Body of pancreas (tissue), 4 donors: ENCODE data around the gene UBR4. TPM values are rescaled to one million over a fixed set of nuclear protein-coding genes. Genes with fewer than 3 reads are reported as not detected.

Experiments used
- ATAC-seq: fragments of 150-250 bp; one replicate; pipeline ENCODE4 v1.9.1; 2016
- DNase-seq, 4 donors: peaks; one replicate each; pipeline ENCODE4 v3.0.0-alpha.2; 2019
- H3K27ac ChIP-seq, 4 donors: fragments of 200-600 bp; sonication (generic); 1 replicate in 3 of 4; 2 replicates in 1 of 4; pipeline versions ENCODE4 v1.5.1 to v1.6.1; 2016 to 2019; ENCODE audit warnings: mild to moderate bottlenecking in 1 of 4, mixed read lengths in 1 of 4, moderate library complexity in 1 of 4
- H3K27me3 ChIP-seq, 2 donors: fragments of 200-600 bp; sonication (generic); one replicate each; pipeline ENCODE4 v1.6.0; 2016; ENCODE audit warnings: mild to moderate bottlenecking in 1 of 2
- H3K36me3 ChIP-seq, 2 donors: fragments of 200-600 bp; sonication (generic); replicated peaks in 1 of 2; 2 replicates each; pipeline ENCODE4 v1.5.1; 2016; ENCODE audit warnings: low read depth in 2 of 2; ENCODE audit not compliant: insufficient read depth in 1 of 2
- H3K4me1 ChIP-seq: fragments of 200-600 bp; sonication (generic); one replicate; pipeline ENCODE4 v1.6.0; 2016
- H3K4me3 ChIP-seq, 2 donors: fragments of 200-600 bp; sonication (generic); 1 replicate in 1 of 2; 2 replicates in 1 of 2; pipeline ENCODE4 v1.5.1; 2016 to 2019
- H3K9me3 ChIP-seq, 3 donors: fragments of 200-600 bp; sonication (generic); 1 replicate in 2 of 3; 2 replicates in 1 of 3; pipeline ENCODE4 v1.5.1; 2016
- CTCF ChIP-seq, 7 experiments: fragments of 450-650 bp in 4 of 7; fragments of 200-600 bp in 3 of 7; sonication (generic) in 3 of 7; IDR thresholded peaks; one replicate each; pipeline ENCODE4 v1.5.1; 2016 to 2019; ENCODE audit warnings: antibody characterized with exemption in 7 of 7
- POLR2A ChIP-seq, 3 donors: fragments of 450-650 bp; IDR thresholded peaks; one replicate each; pipeline ENCODE4 v1.6.1; 2016; ENCODE audit warnings: antibody characterized with exemption in 3 of 3, mild to moderate bottlenecking in 2 of 3
- WGBS, 2 donors: methylation state at CpG; one replicate each; pipeline ENCODE4 v1.1.5; 2017; 5-methylcytosine and 5-hydroxymethylcytosine counted together
- intact Hi-C: fragments of 100-400 bp; cut with DNase I; formaldehyde crosslinking; loops from one replicate; pipeline ENCODE4 v1.15.1; 2023
- total RNA-seq, 2 donors: library from RNA; depleted of rRNA; stranded (reverse); fragments of >200 nt; gene quantifications; one replicate each; pipeline ENCODE4 v1.1.0, GENCODE V29; 2016

The UBR4 gene
- total RNA-seq, 2 donors from 2014 or later, result 84.4 to 87.4 TPM

- intact Hi-C loops, result no loop called here
- Histone ChIP-seq H3K4me1 (no peaks in the 10 kb centered on the region), H3K4me3 (no peak overlapping the region), H3K9me3 (peaks cover 0 to 5% (median 0%) of the 10 kb centered on the region in 3 donors), H3K27me3 (no peaks in the 10 kb centered on the region), H3K27ac (no peak overlapping the region), H3K36me3 (peaks cover 4 to 34% of the 10 kb centered on the region in 2 donors)
- TF ChIP-seq CTCF (IDR thresholded peaks at IDR 0.05), result no peak
- TF ChIP-seq POLR2A (IDR thresholded peaks at IDR 0.05), result no peak
- ATAC-seq (no peak), DNase-seq (no peak)
- WGBS, 2 donors, result 90 to 100% methylated on average over 2 of the region's 2 CpGs
Measured at GRCh38 chr1:19133360-19133759, 76.7 kb downstream of the UBR4 start.

GRCh38 chr1:19130468-19130867, 79.6 kb downstream of the UBR4 start:
- no peak overlapping the region for H3K4me3 ChIP-seq
- ATAC-seq (no peak), DNase-seq (no peak)
- no peak for TF ChIP-seq POLR2A (IDR thresholded peaks at IDR 0.05)
- TF ChIP-seq CTCF (IDR thresholded peaks at IDR 0.05), result no peak
- peaks cover 19 to 51% of the 10 kb centered on the region in 2 donors for H3K36me3 ChIP-seq
- peaks cover 0 to 5% (median 0%) of the 10 kb centered on the region in 3 donors for H3K9me3 ChIP-seq
- intact Hi-C loops, result no loop called here
- H3K27me3 ChIP-seq, result no peaks in the 10 kb centered on the region
- 58 to 65% methylated on average over 6 of the region's 6 CpGs for WGBS, 2 donors
- no peak overlapping the region for H3K27ac ChIP-seq
- no peaks in the 10 kb centered on the region for H3K4me1 ChIP-seq

GRCh38 chr1:19128968-19129514, 81.0 kb downstream of the UBR4 start:
- no peak overlapping the region for H3K4me3 ChIP-seq
- DNase-seq, result no peak
- H3K4me1 ChIP-seq, result no peaks in the 10 kb centered on the region
- no peaks in the 10 kb centered on the region for H3K27me3 ChIP-seq
- no peak for TF ChIP-seq CTCF (IDR thresholded peaks at IDR 0.05)
- TF ChIP-seq POLR2A (IDR thresholded peaks at IDR 0.05), result no peak
- intact Hi-C loops, result no loop called here
- peaks cover 0 to 5% (median 0%) of the 10 kb centered on the region in 3 donors for H3K9me3 ChIP-seq
- 74 to 83% methylated on average over 6 of the region's 6 CpGs for WGBS, 2 donors
- H3K27ac ChIP-seq, result no peak overlapping the region
- peaks cover 19 to 48% of the 10 kb centered on the region in 2 donors for H3K36me3 ChIP-seq
- ATAC-seq, result no peak

GRCh38 chr1:19124273-19124672, 85.8 kb downstream of the UBR4 start:
- H3K4me3 ChIP-seq, result no peak overlapping the region
- ATAC-seq (no peak), DNase-seq (no peak)
- no peaks in the 10 kb centered on the region for H3K27me3 ChIP-seq
- no peak for TF ChIP-seq CTCF (IDR thresholded peaks at IDR 0.05)
- TF ChIP-seq POLR2A (IDR thresholded peaks at IDR 0.05), result no peak
- no peaks in the 10 kb centered on the region for H3K4me1 ChIP-seq
- WGBS, 2 donors, result 61 to 92% methylated on average over 5 of the region's 5 CpGs
- H3K36me3 ChIP-seq, result peaks cover 35 to 61% of the 10 kb centered on the region in 2 donors
- intact Hi-C loops, result no loop called here
- H3K27ac ChIP-seq, result no peak overlapping the region
- no peaks in the 10 kb centered on the region for H3K9me3 ChIP-seq

GRCh38 chr1:19123837-19124236, 86.2 kb downstream of the UBR4 start:
- Histone ChIP-seq H3K27ac (no peak overlapping the region), H3K27me3 (no peaks in the 10 kb centered on the region), H3K36me3 (peaks cover 35 to 63% of the 10 kb centered on the region in 2 donors), H3K9me3 (no peaks in the 10 kb centered on the region), H3K4me1 (no peaks in the 10 kb centered on the region), H3K4me3 (no peak overlapping the region)
- DNase-seq (no peak), ATAC-seq (no peak)
- intact Hi-C loops, result no loop called here
- WGBS, 2 donors, result 87 to 88% methylated on average over 1 of the region's 1 CpG
- TF ChIP-seq CTCF (IDR thresholded peaks at IDR 0.05) (no peak), POLR2A (IDR thresholded peaks at IDR 0.05) (no peak)
